NCI-H524 treated with DMSO at 0.1 percent for 48 hours (cell line): ENCODE results near the gene SH3PXD2A.

Experiments
- DNase-seq: peaks from one replicate; lab custom pipeline; 2025; lab: John Stamatoyannopoulos, UW

The SH3PXD2A gene

DNA sequence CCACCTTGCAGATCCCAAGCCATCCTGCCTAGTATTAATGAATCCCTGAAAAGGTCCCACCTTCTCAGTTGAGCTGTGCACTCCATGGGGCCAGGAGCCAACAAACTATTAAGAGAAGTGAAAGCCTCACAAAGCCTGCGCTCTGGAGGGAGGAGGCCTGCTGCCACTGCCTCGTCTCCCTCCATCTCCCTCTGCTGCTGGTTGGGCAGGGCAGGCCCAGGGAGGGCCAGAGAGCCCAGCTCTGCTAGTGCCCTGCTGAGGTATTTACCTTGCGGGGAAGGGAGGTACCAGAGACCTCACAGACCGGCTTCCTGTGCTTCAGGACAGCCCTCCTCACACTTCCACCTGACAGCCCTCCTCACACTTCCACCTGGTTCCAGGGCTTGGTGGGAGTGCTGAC is 171.5 kb downstream of the SH3PXD2A start:
- DNase-seq = no peak

DNA sequence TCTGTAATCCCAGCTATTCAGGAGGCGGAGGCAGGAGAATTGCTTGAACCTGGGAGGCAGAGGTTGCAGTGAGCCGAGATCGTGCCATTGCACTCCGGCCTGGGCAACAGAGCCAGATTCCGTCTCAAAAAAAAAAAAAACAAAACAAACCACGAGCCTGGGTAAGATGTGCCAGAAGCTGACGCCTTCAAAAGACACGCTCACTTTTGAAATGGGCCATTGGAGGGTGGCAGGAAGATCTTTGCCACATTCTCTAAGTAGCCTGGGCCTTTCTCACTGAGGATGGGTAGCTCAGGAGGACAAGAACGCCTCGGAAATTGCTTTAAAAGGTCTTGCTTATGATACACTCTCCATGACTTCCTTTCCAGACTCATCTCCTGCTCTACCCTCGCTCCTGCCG is 172.7 kb downstream of the SH3PXD2A start:
- no peak for DNase-seq

DNA sequence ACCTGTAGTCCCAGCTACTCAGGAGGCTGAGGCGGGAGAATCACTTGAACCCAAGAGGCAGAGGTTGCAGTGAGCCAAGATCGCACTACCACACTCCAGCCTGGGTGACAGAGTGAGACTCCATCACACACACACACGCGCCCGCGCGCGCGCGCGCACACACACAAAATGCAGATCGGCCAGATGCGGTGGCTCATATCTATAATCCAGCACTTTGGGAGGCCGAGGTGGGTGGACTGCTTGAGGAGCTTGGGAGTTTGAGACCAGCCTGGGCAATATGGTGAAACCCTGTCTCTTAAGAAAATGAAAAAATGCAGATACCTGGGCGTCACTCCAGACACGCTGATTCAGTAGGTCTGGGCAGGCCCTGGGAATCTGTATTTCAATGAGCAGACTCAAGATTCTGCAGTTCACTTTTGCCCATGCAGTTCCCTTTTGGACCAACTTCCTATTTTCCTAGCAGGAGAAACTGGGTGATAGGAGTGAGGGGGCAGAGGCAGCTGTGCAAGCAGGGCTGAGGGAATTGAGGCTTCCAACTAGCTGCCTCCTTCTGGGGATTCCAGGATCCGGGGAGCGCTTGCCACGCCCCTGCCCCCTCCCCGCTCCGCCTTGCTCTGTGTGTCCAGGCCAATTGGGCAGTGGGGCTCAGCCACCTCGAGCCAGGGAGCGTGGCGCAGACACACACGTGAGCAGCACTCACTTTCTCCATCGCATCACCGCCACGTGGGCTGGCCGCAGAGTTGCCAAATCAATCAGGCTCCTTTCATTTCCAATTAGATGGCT is 173.6 kb downstream of the SH3PXD2A start:
- DNase-seq = no peak

DNA sequence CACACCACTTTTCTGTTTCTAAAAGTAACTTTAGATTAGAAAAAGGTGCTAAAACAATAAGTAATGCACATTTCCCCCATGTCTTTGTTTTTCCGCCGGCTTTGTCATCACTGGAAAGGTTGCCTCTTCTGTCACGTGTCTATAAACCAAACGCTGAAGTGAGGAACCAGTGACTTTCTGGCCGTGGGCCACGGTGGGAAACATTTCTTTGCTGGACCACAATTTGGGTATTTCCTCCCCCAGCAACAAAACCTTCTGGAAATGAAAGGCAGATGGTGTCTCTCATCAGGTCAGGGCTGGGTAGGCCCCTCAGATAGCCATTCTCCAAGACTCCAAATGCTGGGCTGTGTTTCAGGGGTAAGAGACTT is 174.5 kb downstream of the SH3PXD2A start:
- DNase-seq = no peak

DNA sequence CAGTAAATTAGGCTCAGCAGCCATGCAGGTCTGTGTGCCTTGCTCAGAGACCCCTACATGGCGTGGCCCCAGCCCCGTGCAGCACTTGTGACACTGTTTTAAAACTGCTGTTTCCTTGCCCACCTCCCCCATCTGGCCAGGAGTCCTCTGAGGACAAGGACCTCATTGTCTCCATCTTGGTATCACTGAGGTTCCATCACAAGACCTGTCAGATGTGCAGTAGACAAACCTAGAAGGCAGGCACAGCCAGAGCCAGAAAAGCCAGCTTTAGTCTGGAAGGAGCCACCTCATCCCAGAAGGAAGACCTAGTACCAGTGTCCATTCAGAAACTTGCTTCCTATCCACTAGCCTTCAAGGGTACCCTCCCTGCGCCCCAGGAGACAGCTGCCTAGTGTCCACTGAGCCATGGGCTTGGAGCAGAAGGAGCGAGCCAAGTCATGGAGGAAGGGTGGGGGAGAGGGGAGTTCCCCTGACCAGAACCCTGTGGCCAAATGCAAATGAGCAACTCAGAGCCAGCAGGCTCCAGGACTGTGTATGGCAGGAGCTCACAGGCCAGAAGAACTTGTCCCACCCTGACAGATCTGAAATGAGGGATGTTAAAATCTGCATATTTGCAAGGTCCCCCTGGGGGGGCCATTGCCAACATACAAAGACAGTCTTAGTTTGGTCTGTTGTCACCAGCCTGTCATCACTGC is 176.1 kb downstream of the SH3PXD2A start:
- no peak for DNase-seq

DNA sequence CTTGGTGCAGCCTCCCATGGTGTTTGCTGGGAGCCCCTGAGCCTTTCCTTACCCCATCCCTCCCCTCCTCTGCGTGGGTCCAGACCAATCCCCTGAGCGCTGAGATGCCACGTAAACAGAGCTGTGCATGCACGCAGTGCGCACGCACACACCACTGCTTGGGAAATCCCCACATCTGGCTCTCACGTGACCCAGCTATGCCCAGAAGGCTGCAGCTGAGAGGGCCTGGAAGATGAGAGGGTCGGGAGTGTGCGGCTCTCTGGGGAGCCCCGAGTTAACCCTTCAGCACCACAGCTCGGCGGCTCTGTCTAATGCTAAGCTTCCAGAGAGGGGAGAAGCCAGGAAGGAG is 177.2 kb downstream of the SH3PXD2A start:
- peak; percentile 19 for DNase-seq

DNA sequence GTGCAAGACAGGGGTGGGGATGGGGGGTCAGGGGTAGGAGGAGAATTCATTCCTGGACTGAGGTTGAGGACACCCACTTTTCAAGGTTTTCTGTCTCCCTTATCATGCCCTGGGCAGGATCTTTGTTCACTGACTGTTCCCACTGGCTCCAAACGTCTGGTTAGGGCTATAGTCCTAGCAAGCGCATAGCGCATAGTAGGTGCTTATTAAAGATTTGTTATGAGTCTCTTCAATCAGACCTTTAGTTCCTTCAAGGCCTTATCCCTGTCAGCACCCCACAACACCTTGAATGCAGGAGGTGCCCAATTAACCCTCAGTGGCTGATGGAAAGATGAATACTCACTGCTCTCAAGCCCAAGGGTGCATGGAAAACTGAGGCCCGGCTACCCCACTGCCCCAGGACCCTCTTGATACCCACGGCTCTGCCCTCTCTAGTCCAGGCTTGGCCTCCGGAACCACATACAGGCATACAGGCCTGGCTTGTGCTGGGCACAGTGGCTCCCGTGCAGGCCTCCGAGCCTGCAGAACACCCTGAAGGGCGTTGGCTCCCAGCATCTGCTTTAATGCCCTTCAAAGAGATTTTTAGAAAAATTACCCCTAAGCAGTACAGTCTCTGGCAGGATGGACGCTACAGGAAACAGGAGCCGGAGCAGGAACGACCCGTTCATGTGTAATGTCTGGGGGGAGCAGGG is 177.7 kb downstream of the SH3PXD2A start:
- no peak for DNase-seq

DNA sequence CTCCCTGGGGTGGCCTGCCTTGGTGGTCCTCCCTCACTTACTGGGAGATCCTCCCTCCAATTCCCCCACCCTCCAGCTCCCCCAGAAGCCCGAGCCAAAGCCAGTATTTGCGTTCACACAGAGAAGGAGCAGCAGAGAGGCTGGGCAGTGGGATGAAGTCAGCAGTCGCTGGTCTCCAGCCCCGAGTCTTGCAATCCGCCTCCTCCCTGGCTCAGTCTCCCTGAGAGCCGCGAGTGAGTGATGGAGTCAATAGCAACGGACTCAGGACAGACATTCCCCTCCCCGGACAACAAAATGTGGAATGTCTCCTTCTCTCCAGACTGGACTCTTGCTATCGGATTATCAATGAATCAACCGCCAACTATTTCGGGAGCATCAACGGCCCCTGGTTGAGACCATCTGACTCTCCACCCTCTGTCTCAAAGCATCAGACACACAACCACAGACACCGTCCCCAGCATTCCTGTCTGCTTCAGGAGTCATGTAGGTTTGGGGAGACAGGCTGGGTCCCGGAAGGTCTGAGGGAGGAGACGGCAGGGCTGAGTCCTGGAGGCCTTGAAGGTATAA is 178.4 kb downstream of the SH3PXD2A start:
- DNase-seq = no peak

DNA sequence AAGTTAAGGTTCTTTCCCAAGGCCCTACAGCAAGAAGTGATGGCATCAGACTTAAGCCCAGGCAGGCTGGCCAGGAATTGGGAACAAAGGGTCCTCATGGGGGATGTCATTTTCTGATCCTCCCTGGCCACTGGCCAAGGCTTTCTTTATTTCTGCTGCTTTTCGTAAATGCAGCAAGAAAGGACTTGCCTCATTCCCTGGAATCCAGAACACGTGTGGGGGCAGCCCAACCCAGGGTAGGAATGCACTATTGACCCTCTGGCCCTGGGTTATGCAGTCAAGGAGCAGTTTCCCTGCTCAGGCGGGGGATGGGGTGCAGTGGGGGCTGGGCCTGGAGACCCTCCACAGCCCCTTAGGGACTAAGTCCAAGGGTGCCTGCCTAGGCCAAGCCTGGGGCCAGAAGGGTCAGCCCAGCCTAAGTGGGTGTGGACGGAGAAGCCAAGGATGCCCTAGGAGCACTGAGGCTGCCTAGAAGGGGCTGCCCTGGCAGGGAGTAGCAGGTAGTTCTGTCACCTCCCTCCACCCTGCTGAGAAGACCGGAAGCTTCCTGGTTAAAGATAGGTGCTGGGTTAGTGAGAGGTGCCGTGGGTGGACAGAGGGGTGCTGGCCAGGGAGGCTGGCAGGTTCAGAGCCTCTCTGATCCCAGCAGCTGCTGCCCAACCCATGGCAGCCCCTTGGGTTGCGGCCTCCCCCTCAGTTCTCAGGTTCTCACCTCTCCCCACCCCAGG is 179.2 kb downstream of the SH3PXD2A start:
- DNase-seq = no peak

DNA sequence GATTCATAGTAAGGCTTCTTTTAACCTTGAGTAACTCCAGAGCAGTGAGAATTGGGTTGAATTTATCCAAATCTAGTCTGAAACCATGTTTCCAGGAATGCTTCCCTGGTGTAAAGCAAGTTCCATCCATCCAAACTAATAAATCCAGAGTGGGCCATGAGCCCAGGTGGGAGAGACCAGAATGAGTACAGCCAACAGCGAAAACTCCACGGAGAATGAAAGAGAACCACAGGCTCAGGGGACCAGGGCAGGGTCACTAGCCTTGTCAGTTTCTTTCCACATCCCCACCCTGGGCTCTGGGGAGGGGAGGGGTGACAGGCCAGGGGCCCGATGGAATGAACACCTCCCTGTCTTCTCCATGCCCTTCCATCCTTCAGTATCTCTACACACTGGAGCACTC is 181.8 kb downstream of the SH3PXD2A start:
- no peak for DNase-seq

DNA sequence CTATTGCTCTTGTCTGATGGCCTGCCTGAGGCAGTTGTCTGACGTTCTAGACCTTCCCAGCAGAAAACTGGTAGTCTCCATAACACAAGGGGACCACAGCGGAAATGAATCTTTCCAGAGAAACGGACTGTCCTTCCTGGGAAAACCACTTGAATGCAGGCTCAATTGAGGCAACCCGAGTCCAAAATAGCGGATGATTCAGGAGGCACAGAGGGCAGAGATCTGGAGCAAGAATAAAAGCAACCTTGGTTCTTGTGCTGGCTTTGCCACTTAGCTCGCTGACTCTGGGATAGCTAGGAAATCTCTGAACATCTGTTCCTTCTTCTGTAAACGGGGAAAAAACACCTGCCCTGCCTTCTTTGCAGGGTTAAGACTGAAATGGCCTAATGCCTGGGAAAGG is 183.0 kb downstream of the SH3PXD2A start:
- no peak for DNase-seq

DNA sequence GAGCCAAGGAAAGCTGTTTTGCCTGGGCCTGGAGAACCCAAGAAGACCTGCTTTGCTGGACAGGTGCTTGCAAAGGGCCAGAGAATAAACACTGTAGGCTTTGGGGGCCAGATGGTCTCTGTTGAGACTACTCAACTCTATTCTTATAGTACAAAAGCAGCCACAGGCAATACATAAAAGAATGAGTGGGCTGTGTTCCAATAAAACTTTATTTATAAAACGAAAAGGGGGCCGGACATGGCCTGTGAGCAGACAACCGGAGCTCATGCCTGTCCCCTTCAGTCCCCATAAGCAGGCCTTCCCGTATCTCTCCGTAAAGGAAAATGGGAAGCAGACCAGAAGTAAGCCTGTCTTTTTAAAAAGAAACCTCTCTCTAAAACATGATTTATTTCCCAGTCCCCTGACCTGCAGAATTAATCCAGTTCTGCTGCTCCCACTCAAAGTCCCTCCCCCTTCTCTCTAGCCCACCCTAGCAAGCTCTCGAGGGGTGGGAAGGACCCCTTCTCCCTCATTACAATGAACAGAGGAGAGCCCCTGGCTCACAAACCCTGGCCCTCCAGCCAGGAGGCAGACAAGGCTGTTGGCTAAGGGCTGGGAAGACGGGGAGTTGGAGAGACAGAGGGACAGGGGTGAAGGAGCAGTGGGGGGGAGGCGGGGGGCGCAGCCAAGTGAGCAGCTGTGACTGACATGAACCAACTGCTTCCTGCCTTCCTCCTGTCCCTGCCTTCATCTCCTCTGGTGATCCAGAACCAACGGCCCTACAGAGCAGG is 184.1 kb downstream of the SH3PXD2A start:
- no peak for DNase-seq

DNA sequence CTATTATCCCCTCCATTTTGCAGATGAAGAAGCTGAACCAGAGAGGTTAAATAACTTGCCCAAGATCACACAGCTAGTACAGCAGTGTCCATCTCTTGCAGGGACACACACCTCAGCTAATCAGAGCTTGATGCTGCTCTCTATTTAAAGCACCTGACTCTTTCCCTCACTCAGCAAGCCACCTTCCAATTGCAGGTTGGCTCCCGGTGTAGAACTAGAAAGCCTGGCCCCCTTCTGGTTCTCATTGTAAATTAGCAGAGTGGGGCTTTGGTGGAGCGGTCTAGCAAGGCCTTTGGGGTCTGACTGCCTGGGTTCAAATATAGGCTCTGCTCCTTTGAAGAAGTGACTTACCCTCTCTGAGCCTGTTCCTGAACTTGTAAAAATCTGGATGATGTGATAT is 185.4 kb downstream of the SH3PXD2A start:
- DNase-seq = no peak

DNA sequence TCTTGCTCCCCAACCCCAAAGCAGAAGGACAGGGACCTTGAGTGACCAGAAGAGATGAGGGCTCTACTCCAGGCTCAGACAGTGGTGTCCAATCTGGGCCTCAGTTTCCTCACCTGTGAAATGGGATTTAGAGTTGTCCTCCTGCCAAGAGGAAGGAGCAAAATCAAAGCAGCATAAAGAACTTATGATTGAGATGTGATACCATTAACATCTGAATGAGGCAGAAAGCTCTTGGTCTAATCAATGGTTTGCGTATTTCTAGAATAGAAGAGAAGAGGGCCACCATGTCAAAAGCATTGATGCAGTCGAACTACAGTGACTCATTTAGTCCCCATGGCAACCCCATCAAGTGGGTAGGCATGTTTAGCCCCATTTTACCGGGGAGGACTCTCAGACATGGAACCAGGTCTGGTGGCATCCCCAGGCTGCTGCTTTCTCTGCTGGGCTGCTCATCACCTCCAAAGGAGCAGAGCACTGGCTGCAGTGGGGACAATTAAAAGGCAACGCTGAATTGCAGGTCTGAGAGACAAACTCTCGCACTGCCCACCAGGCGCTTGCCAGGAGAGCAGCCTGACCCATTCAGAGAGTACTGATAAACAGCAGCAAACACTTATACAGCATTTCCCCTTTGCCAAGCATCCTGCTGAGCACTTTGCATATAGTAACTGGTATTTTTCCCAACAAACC is 186.0 kb downstream of the SH3PXD2A start:
- DNase-seq = no peak

DNA sequence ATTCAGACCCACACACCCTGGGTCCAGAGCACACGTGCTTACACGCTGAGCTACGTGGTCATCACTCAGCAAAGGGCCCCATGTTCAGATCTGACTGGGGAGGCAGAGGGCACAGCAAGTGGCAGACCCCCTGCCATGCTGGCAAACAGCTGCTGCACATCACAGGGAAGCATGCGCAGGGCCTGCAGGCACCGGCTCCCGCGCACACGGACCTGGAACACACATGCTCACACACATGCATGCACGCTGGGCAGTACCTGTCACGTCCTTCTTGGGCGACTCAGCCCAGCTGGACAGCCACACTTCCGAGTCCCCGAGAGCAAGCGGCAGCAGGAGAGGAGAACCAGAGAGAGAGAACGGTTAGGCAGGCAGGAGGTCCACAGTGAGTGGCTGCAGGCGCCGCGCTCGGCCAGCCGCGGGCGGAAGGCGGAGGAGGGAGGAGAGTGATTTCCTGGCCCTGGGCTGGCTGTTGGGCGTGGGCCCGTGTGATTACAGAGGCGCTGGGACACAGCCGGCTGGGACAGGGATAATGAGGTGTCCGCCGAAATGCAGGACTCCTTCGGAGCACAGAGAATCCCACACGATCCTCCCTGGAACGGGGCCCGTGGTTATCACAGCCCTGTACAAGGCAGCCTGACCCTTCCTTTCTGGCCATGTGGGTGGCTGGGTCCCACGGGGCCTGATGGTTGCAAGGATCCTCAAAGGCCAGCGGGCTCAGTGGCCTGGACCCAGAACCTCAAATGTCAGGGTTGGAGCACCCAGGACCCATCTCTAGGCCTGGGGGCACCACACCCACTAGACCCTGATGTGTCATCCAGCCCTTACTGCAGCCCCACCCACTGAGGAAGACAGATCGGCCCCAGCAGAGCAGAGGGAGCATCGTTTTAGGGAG is 186.8 kb downstream of the SH3PXD2A start:
- DNase-seq = no peak

DNA sequence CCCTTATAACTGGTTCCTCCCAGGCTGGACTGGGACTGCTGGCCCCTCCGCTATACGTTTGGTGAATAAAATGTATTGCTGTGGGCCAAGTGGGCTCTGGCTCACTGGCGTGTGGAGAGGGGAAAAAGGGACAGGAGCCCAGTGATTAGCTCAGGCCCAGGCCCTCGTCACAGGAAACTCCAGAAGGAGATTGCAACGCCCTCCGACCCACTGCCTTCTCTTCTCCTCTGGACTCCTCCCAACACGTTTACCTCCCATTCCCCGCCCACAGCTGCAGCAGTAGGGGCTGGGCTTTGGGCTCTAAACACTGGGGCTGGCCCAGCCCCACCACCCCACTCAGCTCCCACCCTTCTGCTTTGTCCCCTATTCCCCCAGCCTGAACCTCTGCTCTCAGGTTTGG is 188.0 kb downstream of the SH3PXD2A start:
- DNase-seq = no peak

DNA sequence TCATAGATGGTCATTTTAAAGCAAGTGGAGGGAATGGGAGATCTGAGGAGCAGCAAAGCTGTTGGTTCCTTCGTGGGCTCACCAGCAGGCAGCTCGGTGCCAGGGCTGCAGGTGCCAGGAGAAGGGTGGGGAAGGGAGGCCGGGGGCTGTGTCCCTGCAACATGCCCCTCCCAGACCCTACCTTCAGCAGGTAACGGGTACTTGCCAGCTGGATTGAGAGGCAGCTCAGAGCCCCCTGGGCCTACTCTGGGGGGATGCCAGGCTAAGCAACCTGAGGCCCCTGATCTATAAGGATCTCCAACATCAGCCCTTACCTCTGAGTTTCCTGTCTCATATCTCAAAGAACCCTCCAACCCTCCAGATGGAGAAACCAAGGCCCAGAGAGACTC is 188.6 kb downstream of the SH3PXD2A start:
- no peak for DNase-seq

DNA sequence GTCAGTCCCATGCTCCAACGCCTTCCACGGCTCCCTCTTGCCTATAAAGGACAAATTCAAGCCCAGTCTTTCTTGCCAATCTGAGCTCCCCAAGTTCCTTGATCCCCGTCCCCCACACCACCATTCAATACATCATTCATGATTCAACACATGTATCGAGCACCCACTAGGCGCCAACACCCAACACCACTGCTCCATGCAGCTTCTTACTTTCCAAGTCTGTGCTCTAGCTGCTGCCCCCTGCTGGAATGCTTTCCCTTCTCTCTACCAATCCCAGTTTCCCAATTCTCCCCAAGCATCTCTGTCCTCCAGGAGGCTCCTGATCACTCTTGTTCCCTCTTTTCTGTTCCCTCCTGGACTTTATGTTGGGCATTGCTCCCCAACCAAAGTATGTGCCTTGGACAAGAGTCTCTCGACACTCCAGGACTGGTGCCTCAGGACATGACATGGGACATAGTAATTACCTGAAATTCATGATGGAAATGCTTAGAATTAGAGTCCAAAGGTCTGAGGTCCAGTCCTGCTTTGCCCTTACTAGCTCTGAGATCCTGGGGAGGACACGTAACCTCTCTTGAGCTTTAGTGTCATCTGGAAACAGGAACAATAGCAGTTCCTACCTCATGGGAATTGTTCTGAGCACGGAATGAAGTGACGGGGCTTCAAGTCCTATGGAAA is 189.2 kb downstream of the SH3PXD2A start:
- DNase-seq = no peak

DNA sequence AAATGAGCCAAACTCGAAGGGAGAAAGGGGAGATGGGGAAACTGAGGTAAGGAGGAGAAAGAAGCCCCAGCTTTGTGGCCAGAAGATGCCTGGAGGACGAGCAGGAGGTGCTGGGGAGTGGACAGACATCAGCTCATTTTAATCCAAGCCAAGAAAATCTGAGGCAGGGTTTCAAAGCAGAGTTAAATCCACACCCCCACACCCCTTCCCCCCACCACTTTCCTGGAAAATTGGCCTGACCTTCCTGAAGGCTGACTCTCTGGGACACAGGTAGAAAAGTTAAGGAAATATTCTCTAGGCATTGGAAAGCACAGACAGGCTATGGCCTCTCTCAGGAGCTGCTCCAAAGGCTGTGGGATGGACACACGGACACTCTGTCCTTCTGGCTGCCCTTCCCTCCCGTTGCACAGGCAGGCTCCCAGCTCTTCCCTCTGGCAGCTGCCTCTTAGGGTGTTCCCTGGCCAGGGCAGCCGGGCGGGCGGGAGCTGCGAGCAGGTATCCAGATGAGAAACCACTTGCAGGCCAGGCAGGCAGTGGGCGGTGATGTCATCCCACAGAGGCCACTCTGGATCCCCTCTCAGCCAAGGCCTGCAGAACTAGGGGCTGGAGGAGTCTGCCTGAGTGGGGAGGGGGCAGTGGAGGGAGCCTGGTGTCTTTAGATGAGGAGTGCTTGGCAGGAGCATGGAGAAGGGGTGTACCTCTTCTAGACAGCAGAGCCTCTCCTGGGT is 190.1 kb downstream of the SH3PXD2A start:
- no peak for DNase-seq
